ENCODE results near the gene RNASEH1. TPM values are rescaled to one million over a fixed set of nuclear protein-coding genes. Genes with fewer than 3 reads are reported as not detected.

The RNASEH1 gene, protein sequence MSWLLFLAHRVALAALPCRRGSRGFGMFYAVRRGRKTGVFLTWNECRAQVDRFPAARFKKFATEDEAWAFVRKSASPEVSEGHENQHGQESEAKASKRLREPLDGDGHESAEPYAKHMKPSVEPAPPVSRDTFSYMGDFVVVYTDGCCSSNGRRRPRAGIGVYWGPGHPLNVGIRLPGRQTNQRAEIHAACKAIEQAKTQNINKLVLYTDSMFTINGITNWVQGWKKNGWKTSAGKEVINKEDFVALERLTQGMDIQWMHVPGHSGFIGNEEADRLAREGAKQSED
- 45.7 to 58.0 TPM (median 52.0 TPM) in 5 replicates for total RNA-seq (2022; extraction: Qiagen RNA extraction)

DNA sequence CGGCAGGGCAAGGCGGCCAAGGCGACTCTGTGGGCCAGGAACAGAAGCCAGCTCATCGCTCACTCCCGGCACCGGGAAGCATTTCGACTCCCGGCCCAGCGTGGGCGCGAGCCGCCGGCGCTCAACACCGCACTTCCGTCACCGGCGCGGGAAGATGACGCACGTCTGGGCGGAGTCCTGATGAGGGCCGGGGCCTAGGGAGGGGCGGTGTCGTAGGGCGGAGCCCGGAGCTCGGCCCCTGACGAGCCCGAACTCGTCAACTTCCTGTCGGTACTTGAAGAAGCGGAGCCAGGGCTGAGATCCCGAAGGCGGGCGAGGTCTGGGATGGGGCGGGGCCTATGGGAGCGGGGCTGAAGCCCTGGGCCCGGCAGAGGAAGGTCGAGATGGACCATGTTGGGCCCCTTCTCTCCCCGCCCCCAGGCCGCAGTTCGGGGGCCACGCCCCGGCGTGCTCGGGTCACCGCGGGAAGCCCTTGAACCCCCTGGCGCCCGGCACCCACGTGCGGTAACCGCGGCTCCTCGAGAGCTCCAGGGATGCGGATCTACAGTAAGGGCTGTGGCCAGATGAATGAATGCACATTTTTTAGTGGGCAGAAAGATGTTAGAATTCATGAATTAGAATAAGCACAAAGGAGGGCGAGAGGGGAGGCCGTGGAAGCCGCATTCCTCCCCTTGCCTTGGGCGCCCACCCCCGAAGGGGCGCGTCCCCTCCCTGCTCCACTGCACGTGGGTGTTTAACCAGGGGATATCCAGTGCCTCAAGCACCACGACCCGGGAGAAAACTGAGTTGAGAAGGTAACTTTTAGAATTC lies at the start of gene RNASEH1:
Gene RNASEH1, minus strand, starts transcription at position 129 of the 810 bp plus-strand sequence. Its CDS starts 73 bp downstream, at position 56.

DNA sequence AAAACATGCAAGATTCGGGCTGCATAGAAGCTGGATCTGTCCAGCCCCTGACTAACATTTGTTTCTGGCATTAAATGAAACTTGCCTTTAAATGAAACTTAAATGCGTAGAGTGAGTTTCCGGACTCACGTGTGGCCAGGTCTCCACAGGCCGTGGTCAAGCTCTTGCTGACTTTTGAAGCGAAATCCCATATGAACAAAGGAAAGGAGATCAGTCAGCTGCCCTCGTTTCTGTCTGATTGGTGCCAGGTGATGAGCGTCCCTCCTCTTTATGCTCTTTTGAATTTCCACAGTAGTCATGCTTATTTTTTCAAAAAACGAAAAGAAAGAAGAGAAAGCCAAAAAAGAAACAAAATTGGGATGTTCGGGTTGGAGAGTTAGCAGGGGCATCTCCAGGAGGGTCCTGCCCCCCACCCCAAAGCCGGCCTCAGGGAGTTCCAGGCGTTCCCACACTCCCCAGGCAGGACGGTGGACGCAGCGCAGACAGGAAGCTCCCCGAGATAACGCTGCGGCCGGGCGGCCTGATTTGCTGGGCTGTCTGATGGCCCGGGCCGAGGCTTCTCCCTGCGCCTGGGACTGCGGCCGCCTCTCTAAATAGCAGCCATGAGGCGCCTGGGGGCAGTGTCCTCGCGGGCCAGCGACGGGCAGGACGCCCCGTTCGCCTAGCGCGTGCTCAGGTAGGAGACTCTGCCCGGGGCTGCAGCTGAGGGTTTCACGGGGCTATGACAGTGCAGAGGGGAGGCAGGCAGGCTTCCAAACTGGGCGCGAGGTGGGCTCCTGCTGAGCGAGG lies 36.6 kb upstream of the RNASEH1 start, which contains the start of gene COLEC11:
Gene COLEC11, plus strand, starts transcription at position 620 of the 789 bp plus-strand sequence. CDS start 9,229 bp downstream, outside the sequence.

DNA sequence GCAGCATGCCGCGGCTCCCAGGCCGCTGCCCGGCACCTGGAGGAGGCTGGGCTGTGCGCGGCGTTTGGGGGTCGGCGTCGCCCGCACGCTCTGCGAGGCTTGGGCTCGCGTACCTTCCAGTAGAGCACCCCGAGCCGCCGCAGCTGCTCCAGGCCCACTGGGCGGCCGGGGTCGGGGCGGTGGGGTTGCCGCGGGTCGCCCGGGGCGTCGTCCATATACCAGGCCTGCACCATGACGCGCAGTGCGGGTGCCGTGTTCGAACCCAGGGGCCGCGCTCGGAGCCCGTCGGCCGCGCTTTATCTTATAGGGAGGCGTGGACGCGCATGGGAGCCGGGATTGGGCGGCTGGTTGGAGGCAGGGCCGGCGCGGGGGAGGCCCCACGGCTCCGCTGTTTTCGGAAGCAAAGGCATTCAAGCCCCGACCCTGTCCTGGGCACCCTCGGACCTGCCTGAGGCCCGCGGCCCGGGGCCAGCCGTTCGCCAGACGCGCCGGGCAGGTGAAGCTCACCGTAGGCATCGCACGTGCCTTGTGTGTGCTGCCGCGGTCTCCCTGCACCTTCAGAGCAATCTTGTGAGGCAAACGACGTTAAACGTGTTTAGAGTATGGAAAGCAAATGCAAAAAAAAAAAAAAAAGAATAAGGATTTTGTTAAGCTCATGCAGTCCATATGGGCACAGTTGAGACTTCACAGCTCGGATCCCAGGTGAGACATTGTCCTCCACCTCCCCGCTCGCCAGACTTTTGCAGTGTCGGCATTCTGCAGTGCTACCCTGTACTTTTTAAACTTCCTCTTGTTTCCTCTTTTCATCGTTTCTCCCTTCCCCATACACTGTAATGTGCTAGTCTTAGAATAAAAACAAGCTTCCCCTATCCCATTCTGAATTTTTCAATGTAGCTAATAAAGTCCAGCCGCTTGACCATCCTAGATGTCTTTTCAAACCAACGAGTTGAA lies 38.6 kb downstream of the RNASEH1 start, which contains the start of gene ADI1:
Gene ADI1, minus strand, starts transcription at position 277 of the 951 bp plus-strand sequence. Its CDS starts 44 bp downstream, at position 233.

Other genes with a start within 250 kb of the RNASEH1 start
- 41.5 to 42.0 TPM (median 41.6 TPM) in 5 replicates for gene EIPR1, start 180.5 kb downstream of the RNASEH1 start, total RNA-seq (2022; extraction: Qiagen RNA extraction)
- gene TRAPPC12, start 178.6 kb downstream of the RNASEH1 start, total RNA-seq (2022; extraction: Qiagen RNA extraction): 49.8 to 73.3 TPM (median 67.6 TPM) in 5 replicates
- 53.1 to 64.3 TPM (median 54.6 TPM) in 5 replicates for gene ADI1, start 38.8 kb downstream of the RNASEH1 start, total RNA-seq (2022; extraction: Qiagen RNA extraction)
- gene RPS7, start 16.9 kb upstream of the RNASEH1 start, total RNA-seq (2022; extraction: Qiagen RNA extraction): 2,916 to 4,264 TPM (median 2,985 TPM) in 5 replicates
- gene COLEC11, start 36.8 kb upstream of the RNASEH1 start, total RNA-seq (2022; extraction: Qiagen RNA extraction): 0.50 to 0.62 TPM (median 0.55 TPM) in 5 replicates
- 0.06 to 0.13 TPM (median 0.12 TPM) in 4 of 5 replicates, not detected in the other for gene ALLC, start 99.9 kb upstream of the RNASEH1 start, total RNA-seq (2022; extraction: Qiagen RNA extraction)
- gene DCDC2C, start 145.2 kb upstream of the RNASEH1 start, total RNA-seq (2022; extraction: Qiagen RNA extraction): 0.22 to 0.55 TPM (median 0.52 TPM) in 5 replicates